ENCODE results near the gene BARD1. TPM values are rescaled to one million over a fixed set of nuclear protein-coding genes. Genes with fewer than 3 reads are reported as not detected.
"Not testable (repeated sequence)": the region's sequence is repeated elsewhere in the genome, so short reads cannot be mapped to it uniquely, and the experiment has no call there.

The BARD1 gene
- total RNA-seq, 1 donor from 2014 or later, result 13.9 TPM

- Histone ChIP-seq H3K4me2 (ENCODE audit: low read length) (no peak overlapping the region), H3K36me3 (ENCODE audit: insufficient read depth, low read length) (peaks cover 4% of the 10 kb centered on the region), H3K79me2 (ENCODE audit: insufficient read depth, low read length) (peaks cover 59% of the 10 kb centered on the region), H2AFZ (ENCODE audit: low read depth, low read length) (no peak overlapping the region), H3K4me3 (ENCODE audit: insufficient read depth, low read depth, low read length) (no peak overlapping the region), H3K9ac (ENCODE audit: low read length) (no peak overlapping the region), H3K4me1 (ENCODE audit: insufficient read depth, low read length) (no peaks in the 10 kb centered on the region), H3K27ac (ENCODE audit: low read depth, low read length) (no peak overlapping the region), H4K20me1 (ENCODE audit: insufficient read depth, low read length) (peaks cover 4% of the 10 kb centered on the region), H3K27me3 (ENCODE audit: insufficient read depth, low read length) (no peaks in the 10 kb centered on the region), H3K9me3 (ENCODE audit: insufficient read depth, low read depth, low read length) (no peaks in the 10 kb centered on the region)
- DNase-seq (ENCODE audit: low read depth) (no peak), FAIRE-seq (no peak)
- Mint-ChIP-seq H3K36me3 (ENCODE audit: low read depth, unreplicated experiment) (peaks cover 3% of the 10 kb centered on the region), H3K4me1 (ENCODE audit: low read depth, unreplicated experiment) (peaks cover 2% of the 10 kb centered on the region), H3K27me3 (ENCODE audit: low read depth, unreplicated experiment) (no peaks in the 10 kb centered on the region), H3K27ac (ENCODE audit: unreplicated experiment) (no peak overlapping the region), H3K9me3 (ENCODE audit: unreplicated experiment) (no peaks in the 10 kb centered on the region), H3K4me3 (ENCODE audit: unreplicated experiment) (no peak overlapping the region)
- no peak for TF ChIP-seq CTCF (IDR thresholded peaks at IDR 0.05; ENCODE audit: insufficient read depth, low read depth, low read length)
- no peak for TF ChIP-seq EZH2 (IDR thresholded peaks at IDR 0.05; ENCODE audit: insufficient read depth, low read length)
Measured at GRCh38 chr2:214796911-214797310, 12.6 kb downstream of the BARD1 start.

DNA sequence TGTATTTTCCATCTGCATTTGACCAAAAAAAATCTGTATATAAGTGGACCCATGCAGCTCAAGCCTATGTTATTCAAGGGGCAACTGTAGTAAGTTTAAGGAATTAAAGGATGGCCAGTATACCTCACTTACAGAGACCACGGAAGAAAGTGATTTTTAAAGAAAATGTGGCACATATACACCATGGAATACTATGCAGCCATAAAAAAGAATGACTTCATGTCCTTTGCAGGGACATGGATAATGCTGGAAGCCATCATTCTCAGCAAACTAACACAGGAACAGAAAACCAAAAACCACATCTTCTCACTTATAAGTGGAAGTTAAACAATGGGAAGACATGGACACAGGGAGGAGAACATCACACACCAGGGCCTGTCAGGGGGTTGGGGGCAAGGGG is 26.3 kb downstream of the BARD1 start:
- H3K27ac ChIP-seq (ENCODE audit: low read depth, low read length); FAIRE-seq; H2AFZ ChIP-seq (ENCODE audit: low read depth, low read length); H3K27me3 ChIP-seq (ENCODE audit: insufficient read depth, low read length); H3K27me3 Mint-ChIP-seq (ENCODE audit: low read depth, unreplicated experiment); H4K20me1 ChIP-seq (ENCODE audit: insufficient read depth, low read length); H3K27ac Mint-ChIP-seq (ENCODE audit: unreplicated experiment); H3K9me3 Mint-ChIP-seq (ENCODE audit: unreplicated experiment); H3K9me3 ChIP-seq (ENCODE audit: insufficient read depth, low read depth, low read length); H3K4me2 ChIP-seq (ENCODE audit: low read length); H3K4me3 ChIP-seq (ENCODE audit: insufficient read depth, low read depth, low read length); H3K4me1 ChIP-seq (ENCODE audit: insufficient read depth, low read length); H3K4me1 Mint-ChIP-seq (ENCODE audit: low read depth, unreplicated experiment); H3K4me3 Mint-ChIP-seq (ENCODE audit: unreplicated experiment); H3K9ac ChIP-seq (ENCODE audit: low read length); DNase-seq (ENCODE audit: low read depth): not testable (repeated sequence)
- Histone ChIP-seq H3K36me3 (ENCODE audit: insufficient read depth, low read length) (peaks cover 12% of the 10 kb centered on the region), H3K79me2 (ENCODE audit: insufficient read depth, low read length) (peaks cover 18% of the 10 kb centered on the region)
- H3K36me3 Mint-ChIP-seq (ENCODE audit: low read depth, unreplicated experiment), result peaks cover 20% of the 10 kb centered on the region

- Mint-ChIP-seq H3K4me1 (ENCODE audit: low read depth, unreplicated experiment) (no peaks in the 10 kb centered on the region), H3K36me3 (ENCODE audit: low read depth, unreplicated experiment) (peaks cover 20% of the 10 kb centered on the region), H3K9me3 (ENCODE audit: unreplicated experiment) (no peaks in the 10 kb centered on the region), H3K27ac (ENCODE audit: unreplicated experiment) (no peak overlapping the region), H3K27me3 (ENCODE audit: low read depth, unreplicated experiment) (no peaks in the 10 kb centered on the region), H3K4me3 (ENCODE audit: unreplicated experiment) (no peak overlapping the region)
- no peak overlapping the region for H3K27ac ChIP-seq (ENCODE audit: low read depth, low read length)
- no peak overlapping the region for H3K4me2 ChIP-seq (ENCODE audit: low read length)
- peaks cover 12% of the 10 kb centered on the region for H3K36me3 ChIP-seq (ENCODE audit: insufficient read depth, low read length)
- H2AFZ ChIP-seq (ENCODE audit: low read depth, low read length), result no peak overlapping the region
- no peaks in the 10 kb centered on the region for H3K27me3 ChIP-seq (ENCODE audit: insufficient read depth, low read length)
- H3K4me3 ChIP-seq (ENCODE audit: insufficient read depth, low read depth, low read length), result no peak overlapping the region
- DNase-seq (ENCODE audit: low read depth), result no peak
- TF ChIP-seq EZH2 (IDR thresholded peaks at IDR 0.05; ENCODE audit: insufficient read depth, low read length) (no peak), CTCF (IDR thresholded peaks at IDR 0.05; ENCODE audit: insufficient read depth, low read depth, low read length) (no peak)
- no peaks in the 10 kb centered on the region for H3K9me3 ChIP-seq (ENCODE audit: insufficient read depth, low read depth, low read length)
- no peaks in the 10 kb centered on the region for H4K20me1 ChIP-seq (ENCODE audit: insufficient read depth, low read length)
- H3K4me1 ChIP-seq (ENCODE audit: insufficient read depth, low read length), result no peaks in the 10 kb centered on the region
- peaks cover 16% of the 10 kb centered on the region for H3K79me2 ChIP-seq (ENCODE audit: insufficient read depth, low read length)
- no peak overlapping the region for H3K9ac ChIP-seq (ENCODE audit: low read length)
- no peak for FAIRE-seq
Measured at GRCh38 chr2:214782671-214783070, 26.8 kb downstream of the BARD1 start.

Data from astrocyte (in vitro differentiated cells and primary cell).